GM12872 (cell line): ENCODE data around the gene FSCN2.

Source experiments
- TF ChIP-seq, protein P1 (sequence below): IDR thresholded peaks from 3 replicates; pipeline ENCODE4 v1.5.1; 2011; ENCODE audit warnings: low read depth, mild to moderate bottlenecking, low read length, moderate library complexity; ENCODE audit not compliant: insufficient read depth

Gene FSCN2

DNA sequence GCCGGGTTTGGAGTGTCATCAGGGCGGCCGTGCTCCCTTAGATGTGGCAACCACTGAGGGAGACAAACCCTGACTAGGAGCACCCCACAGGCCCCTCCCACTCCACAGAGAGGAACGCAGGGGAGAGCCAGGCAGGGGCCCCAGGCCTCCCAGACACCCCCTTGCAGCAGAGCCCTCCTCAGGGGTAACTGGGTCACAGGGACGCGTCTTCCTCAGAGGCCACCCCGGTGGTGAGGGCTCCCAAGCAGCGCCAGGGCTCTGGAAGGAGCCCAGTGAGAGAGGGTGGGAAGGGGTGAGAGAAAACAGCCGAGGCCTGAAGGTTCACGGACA lies 11.4 kb downstream of the FSCN2 start:
- TF ChIP-seq, protein P1, sequence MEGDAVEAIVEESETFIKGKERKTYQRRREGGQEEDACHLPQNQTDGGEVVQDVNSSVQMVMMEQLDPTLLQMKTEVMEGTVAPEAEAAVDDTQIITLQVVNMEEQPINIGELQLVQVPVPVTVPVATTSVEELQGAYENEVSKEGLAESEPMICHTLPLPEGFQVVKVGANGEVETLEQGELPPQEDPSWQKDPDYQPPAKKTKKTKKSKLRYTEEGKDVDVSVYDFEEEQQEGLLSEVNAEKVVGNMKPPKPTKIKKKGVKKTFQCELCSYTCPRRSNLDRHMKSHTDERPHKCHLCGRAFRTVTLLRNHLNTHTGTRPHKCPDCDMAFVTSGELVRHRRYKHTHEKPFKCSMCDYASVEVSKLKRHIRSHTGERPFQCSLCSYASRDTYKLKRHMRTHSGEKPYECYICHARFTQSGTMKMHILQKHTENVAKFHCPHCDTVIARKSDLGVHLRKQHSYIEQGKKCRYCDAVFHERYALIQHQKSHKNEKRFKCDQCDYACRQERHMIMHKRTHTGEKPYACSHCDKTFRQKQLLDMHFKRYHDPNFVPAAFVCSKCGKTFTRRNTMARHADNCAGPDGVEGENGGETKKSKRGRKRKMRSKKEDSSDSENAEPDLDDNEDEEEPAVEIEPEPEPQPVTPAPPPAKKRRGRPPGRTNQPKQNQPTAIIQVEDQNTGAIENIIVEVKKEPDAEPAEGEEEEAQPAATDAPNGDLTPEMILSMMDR, result no peak

DNA sequence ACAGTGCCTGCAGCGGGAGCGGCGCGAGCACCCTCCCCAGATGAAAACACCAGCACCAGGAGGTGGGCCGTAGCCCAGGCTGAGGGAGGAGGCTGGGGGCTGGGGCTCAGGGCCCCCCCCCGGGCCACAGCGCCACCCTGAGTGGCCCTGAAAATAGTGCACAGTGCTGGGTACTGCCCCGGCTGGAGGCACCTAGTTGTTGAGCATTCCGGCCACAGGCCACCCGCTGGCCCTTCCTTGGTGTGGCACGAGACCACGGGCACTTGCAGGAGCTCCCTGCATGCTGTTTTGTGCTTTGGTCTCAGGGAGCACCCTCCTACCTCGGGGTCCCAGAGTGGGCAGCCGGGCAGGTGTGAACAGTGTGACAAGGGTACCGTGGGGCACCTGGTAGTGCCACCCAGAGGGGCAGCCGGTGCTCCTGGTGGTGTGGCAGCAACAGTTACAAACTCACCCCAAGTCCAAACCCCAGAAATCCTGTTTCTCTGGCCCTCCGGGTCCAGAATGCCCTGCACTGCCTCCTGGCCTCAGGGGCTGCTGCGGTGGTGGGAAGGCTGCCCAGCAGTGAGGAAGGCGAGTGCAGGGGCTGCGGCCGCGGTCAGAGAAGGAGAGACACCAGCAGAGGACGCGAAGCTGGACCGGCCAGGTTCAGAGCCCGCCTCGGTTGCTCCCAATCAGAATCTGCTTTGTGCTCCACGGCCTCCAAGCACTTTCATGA lies 11.9 kb downstream of the FSCN2 start:
- TF ChIP-seq, protein P1, result no peak

DNA sequence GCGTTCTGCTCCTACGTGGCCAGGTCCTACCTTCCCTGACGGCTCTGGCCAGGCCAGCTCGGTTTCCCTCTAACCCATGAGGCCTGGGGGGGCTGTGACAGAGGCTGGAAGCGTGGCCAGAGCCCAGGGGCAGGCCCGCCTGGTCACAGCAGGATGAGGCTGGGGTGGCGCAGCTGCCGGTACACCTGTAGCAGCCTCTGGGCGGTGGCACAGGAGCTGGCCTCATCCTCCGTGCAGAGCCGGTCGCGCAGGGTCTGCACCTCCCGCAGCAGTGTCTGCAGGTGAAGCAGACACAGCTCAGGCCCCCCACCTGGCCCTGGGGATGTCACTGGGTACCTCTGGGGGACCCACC lies 12.5 kb downstream of the FSCN2 start:
- TF ChIP-seq, protein P1, result no peak

DNA sequence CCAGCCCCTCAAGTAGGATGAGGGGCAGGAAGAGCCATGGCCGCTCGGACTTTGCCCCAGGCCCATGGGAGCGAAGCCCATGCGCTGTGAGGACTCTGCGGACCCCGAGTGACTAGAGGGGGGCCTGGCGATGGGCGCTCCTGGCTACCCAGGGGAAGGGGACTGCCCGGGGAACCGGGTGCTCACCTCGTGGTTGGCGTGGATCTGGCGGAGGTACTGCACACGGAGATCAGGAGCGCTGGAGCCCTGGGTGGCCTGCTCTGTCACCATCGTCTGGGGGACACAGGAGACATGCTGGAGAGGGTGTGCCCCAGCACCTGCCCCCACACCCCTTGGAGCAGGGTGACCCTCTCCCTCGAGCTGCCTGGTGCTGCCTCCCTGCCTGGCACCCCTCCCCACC lies 12.9 kb downstream of the FSCN2 start:
- TF ChIP-seq, protein P1, result no peak

DNA sequence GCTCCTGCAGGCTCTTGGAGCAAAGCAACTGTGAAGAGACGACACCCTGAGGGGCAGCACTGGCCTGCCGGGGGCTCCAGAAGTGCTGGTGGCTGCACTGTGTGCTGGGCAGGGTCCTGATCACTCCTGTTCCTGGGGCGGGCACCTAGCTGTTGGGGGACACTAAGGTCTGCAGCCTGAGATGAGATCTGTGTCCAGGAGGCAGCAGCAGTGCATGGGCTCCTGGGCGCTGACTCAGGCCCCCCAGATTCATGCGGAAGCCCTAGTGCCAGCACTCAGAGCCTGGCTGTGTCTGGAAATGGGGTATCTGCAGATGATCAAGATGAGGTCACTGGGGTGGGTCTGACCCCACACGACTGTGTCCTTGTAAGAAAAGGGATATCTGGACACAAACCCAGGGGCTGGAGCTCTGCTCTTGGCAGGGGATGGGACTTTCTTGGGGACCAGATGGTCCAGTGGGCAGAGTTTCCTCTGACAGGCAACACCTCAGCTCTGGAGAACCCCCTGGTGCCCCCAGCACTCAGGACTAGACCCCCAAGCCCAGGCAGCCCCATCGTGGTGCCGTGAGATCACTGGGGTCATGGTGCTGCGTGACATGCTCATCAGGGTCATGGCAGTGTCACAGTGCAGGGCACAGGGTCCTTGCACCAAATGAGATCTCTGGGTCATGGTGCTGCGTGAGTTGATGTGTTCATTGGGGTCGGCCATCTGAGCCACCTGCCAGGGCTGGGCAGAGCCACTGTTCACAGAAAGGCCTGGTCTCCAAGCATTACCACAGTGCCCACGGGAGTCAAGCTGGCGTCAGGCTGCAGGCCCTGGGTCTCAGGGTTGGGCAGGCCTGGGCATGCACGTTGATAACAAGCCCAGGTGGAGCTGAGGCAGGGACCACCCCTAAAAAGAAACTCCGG lies 14.5 kb downstream of the FSCN2 start:
- TF ChIP-seq, protein P1, result no peak

DNA sequence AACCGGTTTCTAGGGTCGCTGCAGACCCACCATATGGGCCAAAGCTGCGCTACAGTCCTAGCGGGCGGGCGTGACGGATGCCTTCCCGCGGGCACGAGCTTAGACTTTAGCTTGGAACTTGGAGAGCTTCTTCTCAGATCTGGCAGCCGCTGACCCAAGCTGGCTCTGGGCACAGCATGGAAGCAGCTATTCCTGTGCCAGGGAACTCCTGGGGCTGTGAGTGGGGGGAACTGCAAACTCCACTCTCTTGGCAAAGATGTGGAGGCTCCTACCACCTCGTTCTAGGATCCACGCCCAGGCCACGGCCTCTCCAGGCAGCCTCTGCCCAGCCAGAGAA lies 15.1 kb downstream of the FSCN2 start:
- TF ChIP-seq, protein P1, result no peak

DNA sequence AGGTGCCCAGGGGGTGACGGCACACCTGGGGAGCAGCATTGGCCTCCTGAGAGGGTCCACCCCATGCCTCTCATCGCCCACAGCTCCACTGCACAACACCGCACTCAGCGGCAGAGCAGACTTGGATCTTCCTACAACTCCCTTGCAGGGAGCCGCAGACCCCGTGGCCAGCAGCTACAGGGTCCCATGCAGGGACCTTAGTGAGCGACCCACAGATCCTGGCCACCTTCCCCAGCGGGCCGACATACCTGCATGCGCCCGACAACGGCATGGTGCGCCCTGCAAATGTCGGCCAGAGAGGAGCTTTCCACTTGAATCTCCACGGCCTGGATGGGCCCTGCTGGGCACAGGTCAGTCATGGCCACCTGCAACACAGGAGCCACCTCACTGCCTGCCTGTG lies 15.6 kb downstream of the FSCN2 start:
- TF ChIP-seq, protein P1, result no peak
